Muscle of leg (tissue), 16 donors: ENCODE data around the gene CFAP300. TPM values are rescaled to one million over a fixed set of nuclear protein-coding genes. Genes with fewer than 3 reads are reported as not detected.

ENCODE experiments used
- DNase-seq: peaks from one replicate; pipeline ENCODE4 v3.0.0; 2013
- H3K27ac ChIP-seq: one replicate; pipeline ENCODE4 v1.5.1; 2013; ENCODE audit warnings: mild to moderate bottlenecking, low read length, control low read depth
- H3K27me3 ChIP-seq: one replicate; pipeline ENCODE4 v1.6.1; 2013; ENCODE audit warnings: low read length; ENCODE audit not compliant: control insufficient read depth, insufficient read depth
- H3K36me3 ChIP-seq: one replicate; pipeline ENCODE4 v1.6.1; 2013; ENCODE audit warnings: low read length; ENCODE audit not compliant: control insufficient read depth, insufficient read depth
- H3K4me1 ChIP-seq: one replicate; pipeline ENCODE4 v1.6.1; 2013; ENCODE audit warnings: low read length; ENCODE audit not compliant: control insufficient read depth, insufficient read depth
- H3K4me3 ChIP-seq: one replicate; pipeline ENCODE4 v1.5.1; 2013; ENCODE audit warnings: low read length, control low read depth
- H3K9me3 ChIP-seq: replicated peaks from 2 replicates; pipeline ENCODE4 v1.6.1; 2013; ENCODE audit warnings: low read depth, low read length; ENCODE audit not compliant: control insufficient read depth
- WGBS: methylation state at CpG from one replicate; pipeline ENCODE4 v1.1.5; 2013; ENCODE audit warnings: missing lambda C conversion rate; ENCODE audit not compliant: insufficient coverage; 5-methylcytosine and 5-hydroxymethylcytosine counted together
- long read RNA-seq, 11 donors: transcript quantifications; one replicate each; lab custom pipeline, GENCODE V29; 2026
- polyA plus RNA-seq, 8 donors: library from polyadenylated mRNA; unstranded; fragments of 120-200 nt; gene quantifications; one replicate each; pipeline versions ENCODE4 v1.2.1 to v1.2.3, GENCODE V29; 2013; ENCODE audit warnings: inconsistent platforms in 1 of 8, low replicate concordance in 1 of 8; ENCODE audit not compliant: insufficient read length in 8 of 8, insufficient read depth in 1 of 8
- total RNA-seq: library from RNA; stranded (reverse); fragments of 120-200 nt; gene quantifications from one replicate; pipeline ENCODE4 v1.2.4, GENCODE V29; 2013

The CFAP300 gene
- total RNA-seq (2.5 TPM), polyA plus RNA-seq (1 to 10 TPM; 1.6 to 4.2 (median 2.3) TPM)
- long read RNA-seq, donor 1, result 0 reads
- long read RNA-seq, donor 2, partial matches to known transcripts, result 0 of 1 reads
- long read RNA-seq, donor 2, other reads (novel, unspliced or antisense), result 0 of 1 reads
- long read RNA-seq, donor 3, partial matches to known transcripts, result 0 of 1 reads
- long read RNA-seq, donor 3, other reads (novel, unspliced or antisense), result 0 of 1 reads
- long read RNA-seq, donor 4, result 0 reads
- long read RNA-seq, donor 5, partial matches to known transcripts, result 0 of 2 reads
- long read RNA-seq, donor 5, other reads (novel, unspliced or antisense), result 0 of 2 reads
- long read RNA-seq, donor 6, result 0 reads
- long read RNA-seq, donor 7, partial matches to known transcripts, result 0 of 2 reads
- long read RNA-seq, donor 7, other reads (novel, unspliced or antisense), result 0 of 2 reads
- long read RNA-seq, donor 8, result 0 reads
- long read RNA-seq, donor 9, result 0 reads
- long read RNA-seq, donor 10, partial matches to known transcripts, result 0 of 2 reads
- long read RNA-seq, donor 10, other reads (novel, unspliced or antisense), result 0 of 2 reads
- long read RNA-seq, donor 11, partial matches to known transcripts, result 0 of 1 reads
- long read RNA-seq, donor 11, other reads (novel, unspliced or antisense), result 0 of 1 reads

- peaks cover 10% of the 10 kb centered on the region for H3K27me3 ChIP-seq
- H3K4me3 ChIP-seq, result peak within 1 kb of the TSS; percentile 68
- no peaks in the 10 kb centered on the region for H3K36me3 ChIP-seq
- no peaks in the 10 kb centered on the region for H3K9me3 ChIP-seq
- H3K27ac ChIP-seq, result peak within 1 kb of the TSS; percentile 80
- peaks cover 4% of the 10 kb centered on the region for H3K4me1 ChIP-seq
- under 1% methylated on average over 34 of the region's 45 CpGs for WGBS
- peak; percentile 94 for DNase-seq
These were observed at the start of gene CFAP300 for GRCh38 chr11:102047305-102047924. TSS of gene CFAP300 (plus strand) at chr11:102047437. CDS start at chr11:102047471, 34 bp downstream.

- Histone ChIP-seq H3K9me3 (no peaks in the 10 kb centered on the region), H3K27me3 (no peaks in the 10 kb centered on the region), H3K27ac (no peak overlapping the region), H3K4me1 (no peaks in the 10 kb centered on the region), H3K36me3 (no peaks in the 10 kb centered on the region), H3K4me3 (no peak overlapping the region)
- DNase-seq, result no peak
- WGBS, result 80% methylated on average over 1 of the region's 3 CpGs
These were observed 45.4 kb upstream of the CFAP300 start for GRCh38 chr11:102001657-102002338.

GRCh38 chr11:102004220-102004619 is 43.0 kb upstream of the CFAP300 start:
- Histone ChIP-seq H3K27ac (no peak overlapping the region), H3K4me3 (no peak overlapping the region), H3K27me3 (no peaks in the 10 kb centered on the region), H3K36me3 (no peaks in the 10 kb centered on the region), H3K4me1 (no peaks in the 10 kb centered on the region), H3K9me3 (no peaks in the 10 kb centered on the region)
- DNase-seq, result no peak

GRCh38 chr11:102005306-102005705 is 41.9 kb upstream of the CFAP300 start:
- DNase-seq, result no peak
- no CpG with 5 or more reads among the region's 4 CpGs for WGBS

GRCh38 chr11:102006835-102007566 is 40.2 kb upstream of the CFAP300 start:
- no CpG with 5 or more reads among the region's 7 CpGs for WGBS
- H3K9me3 ChIP-seq, result no peaks in the 10 kb centered on the region
- no peaks in the 10 kb centered on the region for H3K27me3 ChIP-seq
- DNase-seq, result no peak
- no peak overlapping the region for H3K27ac ChIP-seq
- no peak overlapping the region for H3K4me3 ChIP-seq
- peaks cover 4% of the 10 kb centered on the region for H3K4me1 ChIP-seq
- no peaks in the 10 kb centered on the region for H3K36me3 ChIP-seq

More at GRCh38 chr11:102005306-102005705, 41.9 kb upstream of the CFAP300 start:
- Histone ChIP-seq H3K36me3 (no peaks in the 10 kb centered on the region), H3K9me3 (no peaks in the 10 kb centered on the region), H3K4me3 (no peak overlapping the region), H3K27me3 (no peaks in the 10 kb centered on the region), H3K27ac (no peak overlapping the region), H3K4me1 (no peaks in the 10 kb centered on the region)

- Histone ChIP-seq H3K36me3 (no peaks in the 10 kb centered on the region), H3K27me3 (no peaks in the 10 kb centered on the region), H3K9me3 (no peaks in the 10 kb centered on the region), H3K4me1 (peaks cover 4% of the 10 kb centered on the region), H3K27ac (no peak overlapping the region), H3K4me3 (no peak overlapping the region)
- DNase-seq, result peak; percentile 66
- WGBS, result 100% methylated on average over 1 of the region's 4 CpGs
These were observed 39.4 kb upstream of the CFAP300 start for GRCh38 chr11:102007567-102008437.

GRCh38 chr11:102010776-102011494 is 36.3 kb upstream of the CFAP300 start:
- Histone ChIP-seq H3K36me3 (no peaks in the 10 kb centered on the region), H3K4me3 (no peak overlapping the region), H3K9me3 (no peaks in the 10 kb centered on the region), H3K27me3 (no peaks in the 10 kb centered on the region), H3K27ac (no peak overlapping the region), H3K4me1 (peaks cover 4% of the 10 kb centered on the region)
- 19% methylated on average over 5 of the region's 12 CpGs for WGBS
- DNase-seq, result peak; percentile 49

GRCh38 chr11:102012946-102013345 is 34.3 kb upstream of the CFAP300 start:
- DNase-seq, result no peak
- Histone ChIP-seq H3K27ac (no peak overlapping the region), H3K36me3 (no peaks in the 10 kb centered on the region), H3K4me3 (no peak overlapping the region), H3K27me3 (no peaks in the 10 kb centered on the region), H3K9me3 (no peaks in the 10 kb centered on the region), H3K4me1 (peaks cover 4% of the 10 kb centered on the region)
- WGBS, result 71% methylated on average over 3 of the region's 3 CpGs
